DOHH2 (cell line): ENCODE measurements around the gene MYH15.

Experiments
- EZH2phosphoT487 ChIP-seq: fragments of 200-600 bp; sonication (generic); IDR thresholded peaks from 2 replicates; pipeline ENCODE4 v1.6.1; 2017; ENCODE audit warnings: borderline replicate concordance, mild to moderate bottlenecking, antibody characterized with exemption, low read length, moderate library complexity, mixed read lengths
- TF ChIP-seq, protein P1 (sequence below): fragments of 200-600 bp; sonication (generic); IDR thresholded peaks from one replicate; pipeline ENCODE4 v1.5.1; 2014; ENCODE audit warnings: antibody characterized with exemption, mild to moderate bottlenecking, low read depth, low read length; ENCODE audit not compliant: poor library complexity, severe bottlenecking

GRCh38 chr3:108378153-108378951 is 132.0 kb downstream of the MYH15 start:
- TF ChIP-seq, protein P1, sequence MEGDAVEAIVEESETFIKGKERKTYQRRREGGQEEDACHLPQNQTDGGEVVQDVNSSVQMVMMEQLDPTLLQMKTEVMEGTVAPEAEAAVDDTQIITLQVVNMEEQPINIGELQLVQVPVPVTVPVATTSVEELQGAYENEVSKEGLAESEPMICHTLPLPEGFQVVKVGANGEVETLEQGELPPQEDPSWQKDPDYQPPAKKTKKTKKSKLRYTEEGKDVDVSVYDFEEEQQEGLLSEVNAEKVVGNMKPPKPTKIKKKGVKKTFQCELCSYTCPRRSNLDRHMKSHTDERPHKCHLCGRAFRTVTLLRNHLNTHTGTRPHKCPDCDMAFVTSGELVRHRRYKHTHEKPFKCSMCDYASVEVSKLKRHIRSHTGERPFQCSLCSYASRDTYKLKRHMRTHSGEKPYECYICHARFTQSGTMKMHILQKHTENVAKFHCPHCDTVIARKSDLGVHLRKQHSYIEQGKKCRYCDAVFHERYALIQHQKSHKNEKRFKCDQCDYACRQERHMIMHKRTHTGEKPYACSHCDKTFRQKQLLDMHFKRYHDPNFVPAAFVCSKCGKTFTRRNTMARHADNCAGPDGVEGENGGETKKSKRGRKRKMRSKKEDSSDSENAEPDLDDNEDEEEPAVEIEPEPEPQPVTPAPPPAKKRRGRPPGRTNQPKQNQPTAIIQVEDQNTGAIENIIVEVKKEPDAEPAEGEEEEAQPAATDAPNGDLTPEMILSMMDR: no peak
- TF ChIP-seq EZH2phosphoT487: no peak
